GM19324 (cell line): Measurements from ENCODE around the gene OTOR.

ENCODE experiments used
- ATAC-seq: cut with Tn5 transposase; IDR thresholded peaks from one replicate; pipeline ENCODE4 v1.9.1; 2021; ENCODE audit warnings: mild to moderate bottlenecking, moderate library complexity; ENCODE audit not compliant: unreplicated experiment, low FRiP score

OTOR gene

GRCh38 chr20:16748308-16748900 lies at the start of gene OTOR:
Gene OTOR (plus strand): TSS chr20:16748358. CDS start chr20:16748402, 44 bp downstream.
- no peak for ATAC-seq

- ATAC-seq, result no peak
These were observed 48.9 kb upstream of the OTOR start for GRCh38 chr20:16699293-16699692.

GRCh38 chr20:16701296-16701695 lies 46.9 kb upstream of the OTOR start:
- no peak for ATAC-seq

GRCh38 chr20:16703570-16703969 lies 44.6 kb upstream of the OTOR start:
- ATAC-seq, result no peak

- no peak for ATAC-seq
These were observed 40.5 kb upstream of the OTOR start for GRCh38 chr20:16707674-16708073.

GRCh38 chr20:16708602-16709001 lies 39.6 kb upstream of the OTOR start:
- ATAC-seq, result no peak

- peak; percentile 68 for ATAC-seq
These were observed 39.1 kb upstream of the OTOR start for GRCh38 chr20:16709017-16709416.

GRCh38 chr20:16710781-16711180 lies 37.4 kb upstream of the OTOR start:
- peak; percentile 59 for ATAC-seq

GRCh38 chr20:16711661-16712258 lies 36.4 kb upstream of the OTOR start:
- no peak for ATAC-seq

GRCh38 chr20:16712511-16712947 lies 35.6 kb upstream of the OTOR start:
- ATAC-seq, result no peak

GRCh38 chr20:16713066-16713465 lies 35.1 kb upstream of the OTOR start:
- no peak for ATAC-seq

- ATAC-seq, result no peak
These were observed 33.9 kb upstream of the OTOR start for GRCh38 chr20:16714242-16714641.

- no peak for ATAC-seq
These were observed 33.4 kb upstream of the OTOR start for GRCh38 chr20:16714751-16715150.

- ATAC-seq, result no peak
These were observed 28.7 kb upstream of the OTOR start for GRCh38 chr20:16719421-16719820.

GRCh38 chr20:16729080-16729479 lies 19.1 kb upstream of the OTOR start:
- no peak for ATAC-seq

GRCh38 chr20:16729565-16730460 lies 18.3 kb upstream of the OTOR start, which contains the start of gene SNRPB2:
Gene SNRPB2 (plus strand): TSS chr20:16730026. CDS start chr20:16731703, 1,677 bp downstream.
- peak; percentile 99 for ATAC-seq

GRCh38 chr20:16732506-16733152 lies 15.5 kb upstream of the OTOR start:
- ATAC-seq, result no peak

GRCh38 chr20:16740365-16741072 lies 7.6 kb upstream of the OTOR start:
- ATAC-seq, result no peak

GRCh38 chr20:16744178-16744807 lies 3.9 kb upstream of the OTOR start:
- no peak for ATAC-seq

- ATAC-seq, result no peak
These were observed 3.0 kb upstream of the OTOR start for GRCh38 chr20:16745204-16745603.
